ENCODE data around the gene CEACAM3. TPM values are rescaled to one million over a fixed set of nuclear protein-coding genes. Genes with fewer than 3 reads are reported as not detected.

CEACAM3 gene
- total and polyA plus RNA-seq, 4 experiments from 2014 or later = not detected

- Histone ChIP-seq H3K4me1 (ENCODE audit: insufficient read depth, low read length) (no peaks in the 10 kb centered on the region), H3K4me3 (ENCODE audit: low read length in 2 of 2) (no peak overlapping the region), H3K27ac (ENCODE audit: low read depth, low read length) (no peak overlapping the region), H3K9me3 (ENCODE audit: control insufficient read depth in 1 of 2, low read length in 2 of 2) (no peaks in the 10 kb centered on the region), H3K27me3 (ENCODE audit: insufficient read depth, low read length) (no peaks in the 10 kb centered on the region), H3K36me3 (ENCODE audit: insufficient read depth, low read length) (no peaks in the 10 kb centered on the region)
- ChIA-PET POLR2A (ENCODE audit: partially characterized antibody) (interaction anchor here (1.6 kb wide), 1 partner anchor 22 kb away, joined by 3 read pairs; no protein-coding TSS in a partner anchor), CTCF (ENCODE audit: partially characterized antibody) (interaction anchor here (1.0 to 2.2 kb wide), 2 partner anchors 9 to 12 kb away, joined by 3 to 6 read pairs; no protein-coding TSS in a partner anchor)
- H3K9me3 Mint-ChIP-seq = no peaks in the 10 kb centered on the region
- no peak overlapping the region for H3K4me3 Mint-ChIP-seq
- peaks cover 0 to 7% of the 10 kb centered on the region in 2 donors for H3K27me3 Mint-ChIP-seq
- H3K4me1 Mint-ChIP-seq = no peaks in the 10 kb centered on the region
- intact Hi-C loops (cut with micrococcal nuclease) = no loop called here
- no peak overlapping the region for H3K27ac Mint-ChIP-seq
- no peak for DNase-seq
- no peaks in the 10 kb centered on the region for H3K36me3 Mint-ChIP-seq
Measured at GRCh38 chr19:41850381-41850780, 54.0 kb downstream of the CEACAM3 start.

GRCh38 chr19:41851456-41851855, 55.1 kb downstream of the CEACAM3 start:
- Mint-ChIP-seq H3K27ac (no peak overlapping the region), H3K9me3 (no peaks in the 10 kb centered on the region), H3K4me3 (no peak overlapping the region), H3K36me3 (no peaks in the 10 kb centered on the region), H3K4me1 (no peaks in the 10 kb centered on the region), H3K27me3 (peaks cover 0 to 5% of the 10 kb centered on the region in 2 donors)
- Histone ChIP-seq H3K36me3 (ENCODE audit: insufficient read depth, low read length) (no peaks in the 10 kb centered on the region), H3K27ac (ENCODE audit: low read depth, low read length) (no peak overlapping the region), H3K9me3 (ENCODE audit: control insufficient read depth in 1 of 2, low read length in 2 of 2) (no peaks in the 10 kb centered on the region), H3K4me3 (ENCODE audit: low read length in 2 of 2) (no peak overlapping the region), H3K27me3 (ENCODE audit: insufficient read depth, low read length) (no peaks in the 10 kb centered on the region), H3K4me1 (ENCODE audit: insufficient read depth, low read length) (no peaks in the 10 kb centered on the region)
- ChIA-PET CTCF (ENCODE audit: partially characterized antibody) (interaction anchor here (0.7 to 2.2 kb wide), 4 partner anchors 8 to 93 kb away, joined by 3 to 6 read pairs (median 3); partner anchors contain the start of gene RPS19), POLR2A (ENCODE audit: partially characterized antibody) (interaction anchor here (1.5 kb wide), 1 partner anchor 9 kb away, joined by 9 read pairs; the partner anchor contains the start of gene RPS19)
- intact Hi-C loops (cut with micrococcal nuclease) = no loop called here
- DNase-seq = no peak

- H3K27me3 Mint-ChIP-seq = peaks cover 0 to 5% of the 10 kb centered on the region in 2 donors
- H3K27me3 ChIP-seq (ENCODE audit: insufficient read depth, low read length) = no peaks in the 10 kb centered on the region
- intact Hi-C loops (cut with micrococcal nuclease) = no loop called here
- no peaks in the 10 kb centered on the region for H3K36me3 ChIP-seq (ENCODE audit: insufficient read depth, low read length)
- no peak for DNase-seq
- H3K4me3 Mint-ChIP-seq = no peak overlapping the region
- H3K4me1 ChIP-seq (ENCODE audit: insufficient read depth, low read length) = no peaks in the 10 kb centered on the region
- ChIA-PET POLR2A (ENCODE audit: partially characterized antibody) (no interaction called here), CTCF (ENCODE audit: partially characterized antibody) (interaction anchor here (1.6 kb wide), 1 partner anchor 17 kb away, joined by 4 read pairs; no protein-coding TSS in a partner anchor)
- H3K4me3 ChIP-seq (ENCODE audit: low read length in 2 of 2) = no peak overlapping the region
- no peak overlapping the region for H3K27ac ChIP-seq (ENCODE audit: low read depth, low read length)
- H3K4me1 Mint-ChIP-seq = no peaks in the 10 kb centered on the region
- no peaks in the 10 kb centered on the region for H3K9me3 Mint-ChIP-seq
- H3K9me3 ChIP-seq (ENCODE audit: control insufficient read depth in 1 of 2, low read length in 2 of 2) = no peaks in the 10 kb centered on the region
- no peaks in the 10 kb centered on the region for H3K36me3 Mint-ChIP-seq
- no peak overlapping the region for H3K27ac Mint-ChIP-seq
Measured at GRCh38 chr19:41853344-41853743, 57.0 kb downstream of the CEACAM3 start.

GRCh38 chr19:41853768-41854167, 57.4 kb downstream of the CEACAM3 start:
- Histone ChIP-seq H3K27ac (ENCODE audit: low read depth, low read length) (no peak overlapping the region), H3K27me3 (ENCODE audit: insufficient read depth, low read length) (no peaks in the 10 kb centered on the region), H3K4me1 (ENCODE audit: insufficient read depth, low read length) (peaks cover under 1% of the 10 kb centered on the region), H3K9me3 (ENCODE audit: control insufficient read depth in 1 of 2, low read length in 2 of 2) (no peaks in the 10 kb centered on the region), H3K36me3 (ENCODE audit: insufficient read depth, low read length) (no peaks in the 10 kb centered on the region), H3K4me3 (ENCODE audit: low read length in 2 of 2) (no peak overlapping the region)
- CTCF ChIA-PET (ENCODE audit: partially characterized antibody) = interaction anchor here (1.6 kb wide), 1 partner anchor 18 kb away, joined by 4 read pairs; no protein-coding TSS in a partner anchor
- Mint-ChIP-seq H3K27ac (no peak overlapping the region), H3K4me1 (no peaks in the 10 kb centered on the region), H3K4me3 (no peak overlapping the region), H3K9me3 (no peaks in the 10 kb centered on the region), H3K27me3 (peaks cover 0 to 5% of the 10 kb centered on the region in 2 donors), H3K36me3 (no peaks in the 10 kb centered on the region)
- intact Hi-C loops (cut with micrococcal nuclease) = no loop called here
- no peak for DNase-seq
- POLR2A ChIA-PET (ENCODE audit: partially characterized antibody) = no interaction called here

GRCh38 chr19:41859213-41859617, 62.8 kb downstream of the CEACAM3 start:
- peak overlapping the region; percentile 96 for H3K27ac ChIP-seq (ENCODE audit: low read depth, low read length)
- POLR2A ChIA-PET (ENCODE audit: partially characterized antibody) = interaction anchor here (0.6 to 7.8 kb wide), 22 partner anchors 7 to 596 kb away, joined by 3 to 261 read pairs (median 8); partner anchors contain the start of genes ARHGEF1, CD79A, GSK3A and HNRNPUL1
- H3K36me3 ChIP-seq (ENCODE audit: insufficient read depth, low read length) = peaks cover 32% of the 10 kb centered on the region
- peaks cover 29 to 42% of the 10 kb centered on the region in 2 donors for H3K36me3 Mint-ChIP-seq
- peak overlapping the region; percentile 85 to 98 (median 93) for H3K4me3 Mint-ChIP-seq
- H3K9me3 Mint-ChIP-seq = no peaks in the 10 kb centered on the region
- CTCF ChIA-PET (ENCODE audit: partially characterized antibody) = interaction anchor here (0.9 to 8.8 kb wide), 12 partner anchors 8 to 176 kb away, joined by 3 to 125 read pairs (median 8); partner anchors contain the start of genes CD79A, ERFL and RABAC1
- H3K4me1 Mint-ChIP-seq = peaks cover 32 to 50% (median 39%) of the 10 kb centered on the region in 4 donors
- H3K27me3 Mint-ChIP-seq = peaks cover 0 to 3% of the 10 kb centered on the region in 2 donors
- no peaks in the 10 kb centered on the region for H3K9me3 ChIP-seq (ENCODE audit: control insufficient read depth in 1 of 2, low read length in 2 of 2)
- DNase-seq = no peak
- H3K27me3 ChIP-seq (ENCODE audit: insufficient read depth, low read length) = no peaks in the 10 kb centered on the region
- H3K27ac Mint-ChIP-seq = peak overlapping the region; percentile 91 to 100 (median 98)
- H3K4me1 ChIP-seq (ENCODE audit: insufficient read depth, low read length) = peaks cover 44% of the 10 kb centered on the region
- H3K4me3 ChIP-seq (ENCODE audit: low read length in 2 of 2) = peak overlapping the region in 1 of 2 donors; percentile 82
- intact Hi-C loops (cut with micrococcal nuclease) = loop anchor here (1.0 to 2.0 kb wide), 6 partner anchors 16 to 176 kb away; partner anchors contain the start of gene RABAC1

- H3K4me1 Mint-ChIP-seq = peaks cover 34 to 56% (median 42%) of the 10 kb centered on the region in 4 donors
- intact Hi-C loops (cut with micrococcal nuclease) = loop anchor here (1.0 to 5.0 kb wide), 9 partner anchors 11 to 217 kb away; partner anchors contain the start of genes RABAC1 and ZNF574
Measured at GRCh38 chr19:41859618-41860418, 63.4 kb downstream of the CEACAM3 start, which contains the start of gene RPS19. TSS of gene RPS19 (plus strand) at chr19:41860255. CDS start at chr19:41860775, 520 bp downstream.

More at GRCh38 chr19:41859618-41860418, 63.4 kb downstream of the CEACAM3 start, which contains the start of gene RPS19:
- POLR2A ChIA-PET (ENCODE audit: partially characterized antibody) = interaction anchor here (0.6 to 7.8 kb wide), 28 partner anchors 8 to 596 kb away, joined by 3 to 261 read pairs (median 6); partner anchors contain the start of genes ARHGEF1, CD79A, ERFL and GSK3A
- Histone ChIP-seq H3K9me3 (ENCODE audit: control insufficient read depth in 1 of 2, low read length in 2 of 2) (no peaks in the 10 kb centered on the region), H3K4me1 (ENCODE audit: insufficient read depth, low read length) (peaks cover 50% of the 10 kb centered on the region), H3K4me3 (ENCODE audit: low read length in 2 of 2) (peak within 1 kb of the TSS; percentile 82 to 86), H3K27ac (ENCODE audit: low read depth, low read length) (peak within 1 kb of the TSS; percentile 96), H3K27me3 (ENCODE audit: insufficient read depth, low read length) (no peaks in the 10 kb centered on the region), H3K36me3 (ENCODE audit: insufficient read depth, low read length) (peaks cover 38% of the 10 kb centered on the region)
- Mint-ChIP-seq H3K27me3 (no peaks in the 10 kb centered on the region), H3K4me3 (peak within 1 kb of the TSS; percentile 89 to 98 (median 94)), H3K27ac (peak within 1 kb of the TSS; percentile 91 to 100 (median 98)), H3K36me3 (peaks cover 35 to 48% of the 10 kb centered on the region in 2 donors), H3K9me3 (no peaks in the 10 kb centered on the region)
- CTCF ChIA-PET (ENCODE audit: partially characterized antibody) = interaction anchor here (0.6 to 8.8 kb wide), 16 partner anchors 8 to 175 kb away, joined by 3 to 125 read pairs (median 6); partner anchors contain the start of genes CD79A, ERFL and RABAC1
- peak; percentile 97 to 99 (median 98) for DNase-seq

Data from CD4-positive, alpha-beta memory T cell (primary cell).